ENCODE data around the gene CYREN. TPM values are rescaled to one million over a fixed set of nuclear protein-coding genes. Genes with fewer than 3 reads are reported as not detected.

Gene CYREN
- total RNA-seq, 2 experiments from 2014 or later: 51.7 to 54.4 TPM

GRCh38 chr7:135160858-135161653 lies 9.5 kb downstream of the CYREN start:
- H3K9me3 Mint-ChIP-seq: peaks cover 32% of the 10 kb centered on the region
- peaks cover 88% of the 10 kb centered on the region for H3K36me3 Mint-ChIP-seq
- DNase-seq: no peak
- no peak overlapping the region for H3K4me3 Mint-ChIP-seq
- peak overlapping the region; percentile 85 for H3K27ac Mint-ChIP-seq
- no peaks in the 10 kb centered on the region for H3K27me3 Mint-ChIP-seq
- peaks cover 41% of the 10 kb centered on the region for H3K4me1 Mint-ChIP-seq

GRCh38 chr7:135160098-135160857 lies 10.2 kb downstream of the CYREN start:
- Mint-ChIP-seq H3K27me3 (no peaks in the 10 kb centered on the region), H3K4me1 (peaks cover 35% of the 10 kb centered on the region), H3K9me3 (peaks cover 38% of the 10 kb centered on the region), H3K27ac (peak overlapping the region; percentile 85), H3K36me3 (peaks cover 88% of the 10 kb centered on the region), H3K4me3 (no peak overlapping the region)
- no peak for DNase-seq

- H3K27me3 Mint-ChIP-seq: no peaks in the 10 kb centered on the region
- peaks cover 88% of the 10 kb centered on the region for H3K36me3 Mint-ChIP-seq
- peak overlapping the region; percentile 85 for H3K27ac Mint-ChIP-seq
- DNase-seq: no peak
- peaks cover 37% of the 10 kb centered on the region for H3K4me1 Mint-ChIP-seq
- H3K9me3 Mint-ChIP-seq: peaks cover 46% of the 10 kb centered on the region
- H3K4me3 Mint-ChIP-seq: no peak overlapping the region
Measured at GRCh38 chr7:135159359-135160085, 11.0 kb downstream of the CYREN start.

- peak overlapping the region; percentile 1 for H3K27ac Mint-ChIP-seq
- no peak overlapping the region for H3K4me3 Mint-ChIP-seq
- H3K4me1 Mint-ChIP-seq: peaks cover 39% of the 10 kb centered on the region
Measured at GRCh38 chr7:135158874-135159273, 11.6 kb downstream of the CYREN start.

GRCh38 chr7:135158141-135158655 lies 12.3 kb downstream of the CYREN start:
- Mint-ChIP-seq H3K27ac (no peak overlapping the region), H3K9me3 (peaks cover 52% of the 10 kb centered on the region), H3K36me3 (peaks cover 93% of the 10 kb centered on the region), H3K4me1 (peaks cover 39% of the 10 kb centered on the region), H3K4me3 (no peak overlapping the region), H3K27me3 (no peaks in the 10 kb centered on the region)
- DNase-seq: no peak

More at GRCh38 chr7:135158874-135159273, 11.6 kb downstream of the CYREN start:
- no peak for DNase-seq
- H3K9me3 Mint-ChIP-seq: peaks cover 49% of the 10 kb centered on the region
- no peaks in the 10 kb centered on the region for H3K27me3 Mint-ChIP-seq
- H3K36me3 Mint-ChIP-seq: peaks cover 89% of the 10 kb centered on the region

- DNase-seq: no peak
- Mint-ChIP-seq H3K27me3 (no peaks in the 10 kb centered on the region), H3K27ac (no peak overlapping the region), H3K4me3 (no peak overlapping the region), H3K9me3 (peaks cover 47% of the 10 kb centered on the region), H3K36me3 (peaks cover 89% of the 10 kb centered on the region), H3K4me1 (peaks cover 43% of the 10 kb centered on the region)
Measured at GRCh38 chr7:135156290-135156689, 14.2 kb downstream of the CYREN start.

GRCh38 chr7:135154734-135155133 lies 15.8 kb downstream of the CYREN start:
- no peak overlapping the region for H3K4me3 Mint-ChIP-seq
- DNase-seq: no peak
- no peaks in the 10 kb centered on the region for H3K27me3 Mint-ChIP-seq
- H3K27ac Mint-ChIP-seq: no peak overlapping the region
- H3K4me1 Mint-ChIP-seq: peaks cover 42% of the 10 kb centered on the region
- peaks cover 41% of the 10 kb centered on the region for H3K9me3 Mint-ChIP-seq
- H3K36me3 Mint-ChIP-seq: peaks cover 88% of the 10 kb centered on the region

- H3K27ac Mint-ChIP-seq: no peak overlapping the region
Measured at GRCh38 chr7:135152442-135152841, 18.1 kb downstream of the CYREN start.

GRCh38 chr7:135151533-135151932 lies 19.0 kb downstream of the CYREN start:
- no peak for DNase-seq
- Mint-ChIP-seq H3K27me3 (no peaks in the 10 kb centered on the region), H3K27ac (peak overlapping the region; percentile 49), H3K4me3 (peak overlapping the region; percentile 30), H3K4me1 (peaks cover 52% of the 10 kb centered on the region), H3K36me3 (peaks cover 66% of the 10 kb centered on the region), H3K9me3 (peaks cover 35% of the 10 kb centered on the region)

More at GRCh38 chr7:135152442-135152841, 18.1 kb downstream of the CYREN start:
- H3K27me3 Mint-ChIP-seq: no peaks in the 10 kb centered on the region
- DNase-seq: no peak
- no peak overlapping the region for H3K4me3 Mint-ChIP-seq
- H3K4me1 Mint-ChIP-seq: peaks cover 47% of the 10 kb centered on the region
- H3K36me3 Mint-ChIP-seq: peaks cover 75% of the 10 kb centered on the region
- peaks cover 41% of the 10 kb centered on the region for H3K9me3 Mint-ChIP-seq

- DNase-seq: no peak
- Mint-ChIP-seq H3K9me3 (peaks cover 31% of the 10 kb centered on the region), H3K4me1 (peaks cover 56% of the 10 kb centered on the region), H3K4me3 (peak overlapping the region; percentile 30), H3K27me3 (no peaks in the 10 kb centered on the region), H3K27ac (peak overlapping the region; percentile 49), H3K36me3 (peaks cover 62% of the 10 kb centered on the region)
Measured at GRCh38 chr7:135151132-135151531, 19.4 kb downstream of the CYREN start.

- H3K4me1 Mint-ChIP-seq: peaks cover 64% of the 10 kb centered on the region
- no peaks in the 10 kb centered on the region for H3K27me3 Mint-ChIP-seq
- no peak for DNase-seq
- peak overlapping the region; percentile 88 for H3K4me3 Mint-ChIP-seq
- H3K27ac Mint-ChIP-seq: peak overlapping the region; percentile 54
- H3K9me3 Mint-ChIP-seq: peaks cover 25% of the 10 kb centered on the region
- H3K36me3 Mint-ChIP-seq: peaks cover 53% of the 10 kb centered on the region
Measured at GRCh38 chr7:135150072-135150782, 20.3 kb downstream of the CYREN start.

GRCh38 chr7:135147899-135148721 lies 22.4 kb downstream of the CYREN start, which contains the start of gene TMEM140:
TSS of gene TMEM140 (plus strand) at chr7:135148072. CDS start at chr7:135164442, 16,370 bp downstream.
- Mint-ChIP-seq H3K27me3 (no peaks in the 10 kb centered on the region), H3K36me3 (peaks cover 34% of the 10 kb centered on the region), H3K9me3 (peaks cover 8% of the 10 kb centered on the region), H3K27ac (peak within 1 kb of the TSS; percentile 97), H3K4me1 (peaks cover 57% of the 10 kb centered on the region), H3K4me3 (peak within 1 kb of the TSS; percentile 88)
- peak; percentile 52 for DNase-seq

GRCh38 chr7:135147341-135147898 lies 23.1 kb downstream of the CYREN start:
- no peaks in the 10 kb centered on the region for H3K27me3 Mint-ChIP-seq
- H3K9me3 Mint-ChIP-seq: peaks cover 2% of the 10 kb centered on the region
- peaks cover 52% of the 10 kb centered on the region for H3K4me1 Mint-ChIP-seq
- peak overlapping the region; percentile 97 for H3K27ac Mint-ChIP-seq
- H3K4me3 Mint-ChIP-seq: peak overlapping the region; percentile 88
- peaks cover 27% of the 10 kb centered on the region for H3K36me3 Mint-ChIP-seq
- no peak for DNase-seq
